Measurements from ENCODE around the gene PKIG. TPM values are rescaled to one million over a fixed set of nuclear protein-coding genes. Genes with fewer than 3 reads are reported as not detected.
A peak's percentile ranks its signal among the peaks of the same experiment; 100 is the strongest.

Gene PKIG
- total RNA-seq, 4 donors from 2014 or later, result 78.2 to 108 (median 91.5) TPM

DNA sequence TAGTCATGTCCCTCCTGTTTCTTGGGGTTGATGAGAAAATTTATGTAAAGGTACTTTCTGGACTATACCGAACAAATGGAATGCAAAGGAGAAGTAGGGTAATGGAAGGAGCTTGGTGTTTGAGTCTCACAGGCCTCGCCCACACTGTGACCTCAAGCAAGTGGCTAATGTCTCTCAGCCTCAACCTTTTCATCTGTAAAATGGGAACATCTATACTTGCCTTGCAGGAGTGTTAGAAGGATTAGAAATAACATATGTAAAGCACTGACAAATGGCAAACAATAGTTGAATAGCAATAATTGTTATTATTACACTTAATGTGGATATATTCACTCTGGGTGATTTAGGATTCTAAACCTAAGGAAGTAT, 8.9 kb upstream of the PKIG start:
- peak overlapping the region; percentile 61 to 85 (median 77) for H3K27ac ChIP-seq
- no peak for DNase-seq (ENCODE audit: low spot score in 2 of 2)
- H3K4me3 ChIP-seq, result no peak overlapping the region
- H3K9me3 ChIP-seq, result no peaks in the 10 kb centered on the region
- H3K36me3 ChIP-seq, result no peaks in the 10 kb centered on the region
- no peaks in the 10 kb centered on the region for H3K27me3 ChIP-seq
- WGBS, 2 donors, result 90 to 94% methylated on average over 2 of the region's 2 CpGs
- TF ChIP-seq POLR2A (IDR thresholded peaks at IDR 0.05) (no peak), EP300 (IDR thresholded peaks at IDR 0.05) (no peak)
- TF ChIP-seq, protein P1, sequence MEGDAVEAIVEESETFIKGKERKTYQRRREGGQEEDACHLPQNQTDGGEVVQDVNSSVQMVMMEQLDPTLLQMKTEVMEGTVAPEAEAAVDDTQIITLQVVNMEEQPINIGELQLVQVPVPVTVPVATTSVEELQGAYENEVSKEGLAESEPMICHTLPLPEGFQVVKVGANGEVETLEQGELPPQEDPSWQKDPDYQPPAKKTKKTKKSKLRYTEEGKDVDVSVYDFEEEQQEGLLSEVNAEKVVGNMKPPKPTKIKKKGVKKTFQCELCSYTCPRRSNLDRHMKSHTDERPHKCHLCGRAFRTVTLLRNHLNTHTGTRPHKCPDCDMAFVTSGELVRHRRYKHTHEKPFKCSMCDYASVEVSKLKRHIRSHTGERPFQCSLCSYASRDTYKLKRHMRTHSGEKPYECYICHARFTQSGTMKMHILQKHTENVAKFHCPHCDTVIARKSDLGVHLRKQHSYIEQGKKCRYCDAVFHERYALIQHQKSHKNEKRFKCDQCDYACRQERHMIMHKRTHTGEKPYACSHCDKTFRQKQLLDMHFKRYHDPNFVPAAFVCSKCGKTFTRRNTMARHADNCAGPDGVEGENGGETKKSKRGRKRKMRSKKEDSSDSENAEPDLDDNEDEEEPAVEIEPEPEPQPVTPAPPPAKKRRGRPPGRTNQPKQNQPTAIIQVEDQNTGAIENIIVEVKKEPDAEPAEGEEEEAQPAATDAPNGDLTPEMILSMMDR (IDR thresholded peaks at IDR 0.05), result no peak
- H3K4me1 ChIP-seq, result peaks cover 0 to 40% (median 9%) of the 10 kb centered on the region in 4 donors

DNA sequence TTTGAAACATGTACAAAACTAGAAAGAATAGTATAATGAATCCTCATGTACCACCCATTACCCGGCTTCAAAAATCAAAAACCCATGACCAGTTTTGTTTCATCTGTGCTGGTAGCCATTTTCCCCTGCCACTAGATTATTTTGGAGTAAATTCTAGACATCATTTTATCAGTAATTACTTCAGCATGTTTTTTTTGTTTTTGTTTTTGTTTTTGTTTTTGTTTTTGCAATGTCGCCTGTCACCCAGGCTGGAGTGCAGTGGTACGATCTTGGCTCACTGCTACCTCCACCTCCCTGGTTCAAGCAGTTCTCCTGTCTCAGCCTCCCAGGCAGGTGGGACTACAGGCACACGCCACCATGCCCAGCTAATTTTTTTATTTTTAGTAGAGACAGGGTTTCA, 8.0 kb upstream of the PKIG start:
- 96 to 97% methylated on average over 4 of the region's 4 CpGs for WGBS, 2 donors
- Histone ChIP-seq H3K36me3 (no peaks in the 10 kb centered on the region), H3K9me3 (no peaks in the 10 kb centered on the region), H3K4me3 (no peak overlapping the region), H3K27ac (peak overlapping the region in 1 of 4 donors; percentile 81), H3K4me1 (peaks cover 0 to 45% (median 11%) of the 10 kb centered on the region in 4 donors), H3K27me3 (no peaks in the 10 kb centered on the region)
- DNase-seq (ENCODE audit: low spot score in 2 of 2), result no peak
- TF ChIP-seq, protein P1 (IDR thresholded peaks at IDR 0.05), result no peak
- TF ChIP-seq EP300 (IDR thresholded peaks at IDR 0.05), result no peak
- no peak for TF ChIP-seq POLR2A (IDR thresholded peaks at IDR 0.05)

DNA sequence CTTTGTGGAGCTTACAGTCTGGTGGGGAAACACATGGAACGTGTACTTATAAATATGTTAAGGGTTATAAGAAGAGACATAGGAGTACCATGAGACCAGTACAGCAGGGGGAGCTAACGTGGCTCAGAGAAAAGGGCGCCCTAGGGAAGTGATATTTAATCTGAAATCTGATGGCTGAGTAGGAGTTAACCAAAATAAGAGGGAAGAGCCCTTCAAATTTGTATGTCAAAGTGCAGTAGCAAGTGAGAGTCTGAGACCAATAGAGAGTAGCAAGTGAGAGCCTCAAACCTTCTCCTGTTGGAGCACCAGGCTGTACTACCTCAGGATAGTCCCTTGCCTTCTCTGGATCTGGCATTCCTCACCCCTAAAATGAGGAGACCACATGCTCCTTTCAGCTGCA, 6.1 kb upstream of the PKIG start:
- Histone ChIP-seq H3K4me3 (no peak overlapping the region), H3K36me3 (no peaks in the 10 kb centered on the region), H3K4me1 (peaks cover 0 to 64% (median 13%) of the 10 kb centered on the region in 4 donors), H3K27ac (peak overlapping the region in 3 of 4 donors; percentile 6 to 37 (median 28)), H3K27me3 (no peaks in the 10 kb centered on the region), H3K9me3 (no peaks in the 10 kb centered on the region)
- TF ChIP-seq POLR2A (IDR thresholded peaks at IDR 0.05) (no peak), EP300 (IDR thresholded peaks at IDR 0.05) (no peak)
- no peak for DNase-seq (ENCODE audit: low spot score in 2 of 2)
- WGBS, 2 donors, result 51 to 64% methylated on average over 3 of the region's 3 CpGs

DNA sequence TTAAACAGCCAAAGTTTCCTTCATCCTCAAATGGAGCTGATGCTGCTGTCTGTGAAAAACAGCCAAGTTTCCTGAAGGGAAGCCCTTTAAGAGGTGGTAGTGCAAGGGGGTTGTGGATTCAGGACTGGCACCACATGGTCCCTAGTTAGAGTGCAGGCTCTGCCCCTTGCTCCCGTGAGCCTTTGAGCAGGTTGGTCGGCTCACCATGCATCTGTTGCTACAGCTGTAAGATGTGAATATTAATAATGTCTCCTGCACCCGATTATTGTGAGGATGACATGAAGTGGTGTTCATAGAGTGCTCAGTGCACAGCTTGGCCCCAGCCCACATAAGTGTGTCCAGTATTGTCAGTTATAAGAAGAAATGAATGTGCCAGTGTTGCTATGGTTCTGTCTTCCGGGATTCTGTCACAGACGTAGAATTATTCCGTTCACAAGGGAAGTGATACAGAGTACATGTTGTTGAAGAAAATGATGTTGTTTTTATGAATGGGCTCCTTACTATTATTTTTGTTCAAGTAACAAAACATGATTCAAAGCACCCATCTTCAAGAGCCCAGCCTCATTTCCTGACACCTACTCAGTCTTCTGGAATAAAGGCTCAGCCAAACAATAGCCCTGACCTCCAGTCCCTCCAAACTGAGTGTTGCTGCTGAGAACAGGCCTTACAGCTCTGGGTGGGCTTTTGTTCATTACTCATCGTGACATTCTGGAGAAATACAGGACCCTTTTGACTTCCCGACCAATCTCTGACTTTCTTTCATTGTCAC, 2.9 kb upstream of the PKIG start:
- H3K4me1 ChIP-seq, result peaks cover 0 to 58% (median 12%) of the 10 kb centered on the region in 4 donors
- 28 to 30% methylated on average over 8 of the region's 8 CpGs for WGBS, 2 donors

DNA sequence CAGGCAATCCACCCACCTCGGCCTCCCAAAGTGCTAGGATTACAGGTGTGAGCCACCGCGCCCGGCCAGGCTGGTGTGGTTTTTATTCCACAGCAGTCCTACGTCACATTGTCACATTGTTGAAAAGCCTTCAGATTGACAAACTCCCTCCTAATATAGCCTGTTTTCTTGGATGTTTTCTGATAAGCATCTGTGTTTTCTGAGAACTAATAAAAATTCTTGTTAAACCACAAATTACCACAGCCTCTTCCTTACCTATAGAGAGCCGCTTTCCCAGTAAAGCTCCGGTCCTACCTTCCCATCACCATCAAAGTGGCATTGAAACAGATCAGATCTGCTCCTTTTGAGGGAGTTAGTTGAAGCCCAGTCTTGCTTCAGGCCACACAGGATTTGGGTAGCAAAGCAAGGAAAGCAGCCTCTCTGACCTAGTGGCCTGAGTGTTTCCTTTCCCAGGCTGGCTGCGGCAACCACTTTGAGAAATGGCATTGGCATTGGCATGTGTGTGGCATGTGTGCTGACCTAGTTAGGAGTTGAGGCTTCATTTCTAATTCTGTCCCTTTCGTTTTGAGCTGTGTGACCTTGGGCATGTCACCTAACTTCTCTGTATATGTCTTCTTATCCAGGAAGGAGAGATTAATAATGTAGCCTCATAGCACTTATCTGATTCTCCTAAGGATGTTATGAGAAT, 1.7 kb upstream of the PKIG start:
- Histone ChIP-seq H3K4me1 (peaks cover 0 to 63% (median 12%) of the 10 kb centered on the region in 4 donors), H3K4me3 (no peak overlapping the region), H3K27ac (peak overlapping the region in 3 of 4 donors; percentile 67 to 77 (median 76)), H3K9me3 (no peaks in the 10 kb centered on the region), H3K27me3 (no peaks in the 10 kb centered on the region), H3K36me3 (no peaks in the 10 kb centered on the region)
- TF ChIP-seq POLR2A (IDR thresholded peaks at IDR 0.05), result no peak
- no peak for TF ChIP-seq EP300 (IDR thresholded peaks at IDR 0.05)
- TF ChIP-seq, protein P1 (IDR thresholded peaks at IDR 0.05), result no peak
- no peak for DNase-seq (ENCODE audit: low spot score in 2 of 2)
- WGBS, 2 donors, result 88 to 89% methylated on average over 9 of the region's 9 CpGs

More for the DNA sequence above, 2.9 kb upstream of the PKIG start:
- Histone ChIP-seq H3K27me3 (no peaks in the 10 kb centered on the region), H3K27ac (peak overlapping the region in 3 of 4 donors; percentile 67 to 77 (median 76)), H3K9me3 (no peaks in the 10 kb centered on the region), H3K4me3 (no peak overlapping the region), H3K36me3 (no peaks in the 10 kb centered on the region)
- DNase-seq (ENCODE audit: low spot score in 2 of 2), result no peak
- TF ChIP-seq EP300 (IDR thresholded peaks at IDR 0.05) (no peak), POLR2A (IDR thresholded peaks at IDR 0.05) (no peak)
- TF ChIP-seq, protein P1 (IDR thresholded peaks at IDR 0.05), result no peak
